A204.1 (cell line): ENCODE data around the gene SULT4A1.

Experiments
- FAIRE-seq: peaks from 2 replicates; lab custom pipeline; 2012; peaks lifted over from hg19 to GRCh38; lab: Jason Lieb, UNC

Gene SULT4A1

DNA sequence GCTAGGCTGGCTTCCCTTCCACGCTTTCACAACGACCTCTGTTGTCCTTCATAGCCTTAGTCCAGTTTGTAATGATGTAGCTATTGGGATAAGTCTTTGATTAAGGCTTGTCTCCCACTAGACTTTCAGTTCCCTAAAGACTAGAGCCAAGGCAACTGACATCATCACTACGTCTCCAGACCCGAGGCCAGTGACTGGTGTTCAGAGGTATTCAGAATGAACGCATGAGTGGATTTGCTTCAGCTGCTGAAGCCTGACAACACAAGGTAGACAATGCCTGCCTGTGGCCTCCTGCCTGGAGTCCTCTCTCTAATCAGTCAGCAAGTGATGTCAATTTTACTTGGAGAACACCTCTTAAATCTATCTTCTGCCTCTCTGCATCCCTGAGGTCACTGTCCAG, 63.8 kb downstream of the SULT4A1 start:
- no peak for FAIRE-seq

DNA sequence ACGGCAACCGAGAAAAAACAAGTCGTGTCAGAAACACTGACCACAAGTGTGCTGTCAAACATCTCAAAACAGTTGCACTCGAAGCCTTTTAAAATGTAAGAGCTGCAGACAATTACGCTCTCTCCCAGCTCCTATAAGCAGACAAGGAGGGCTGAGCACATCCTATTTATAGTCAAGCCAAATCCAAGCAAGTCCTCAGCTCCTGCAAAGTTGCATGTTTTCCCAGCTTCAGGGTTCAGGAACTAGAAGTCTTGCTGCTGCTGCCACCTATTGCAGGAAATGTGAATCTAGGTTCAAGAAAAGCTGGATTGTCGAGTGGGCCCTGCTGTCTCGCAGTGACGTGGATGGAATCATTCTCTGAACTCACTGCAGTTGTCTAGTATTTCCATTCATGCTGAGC, 65.7 kb downstream of the SULT4A1 start:
- peak; percentile 11 for FAIRE-seq

GRCh38 chr22:43795320-43795719, 67.0 kb downstream of the SULT4A1 start:
- no peak for FAIRE-seq

DNA sequence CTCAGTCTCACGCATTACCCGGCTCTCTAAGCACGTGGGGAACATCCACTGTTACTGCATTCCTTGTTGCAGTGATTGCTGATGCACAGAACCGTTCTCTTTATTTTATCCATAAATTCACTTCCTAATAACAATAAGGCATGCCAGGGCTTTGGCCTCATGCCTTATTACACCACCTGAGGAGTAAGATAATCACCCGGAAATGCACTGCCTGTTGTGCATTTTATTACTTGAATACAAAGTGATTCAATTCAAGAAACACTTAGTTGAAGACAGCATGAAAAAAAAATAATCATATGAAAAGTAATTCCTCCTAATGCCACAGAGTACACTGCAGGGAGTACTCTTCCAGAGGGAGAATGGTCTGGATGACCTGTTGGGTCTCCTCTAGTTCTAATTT, 69.4 kb downstream of the SULT4A1 start:
- FAIRE-seq, result no peak

DNA sequence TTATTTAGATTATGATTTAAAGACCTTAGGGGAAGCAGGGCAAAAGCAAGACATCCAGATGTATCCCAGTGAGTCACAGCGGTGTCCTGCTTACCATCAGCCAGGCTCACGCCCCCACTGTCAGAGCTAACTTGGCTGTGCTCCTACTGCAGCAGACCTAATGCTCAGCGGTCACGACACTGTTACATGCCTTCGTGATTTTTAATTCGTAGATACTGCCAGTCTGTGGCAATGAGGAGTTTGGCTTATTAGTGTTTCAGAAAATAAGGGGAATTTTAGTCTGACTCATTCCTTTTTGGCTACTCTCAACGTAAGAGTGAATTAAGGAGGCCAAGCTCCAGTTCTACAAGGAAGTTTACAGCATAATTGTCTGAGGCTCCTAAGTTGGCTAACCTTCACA, 72.9 kb downstream of the SULT4A1 start:
- no peak for FAIRE-seq

DNA sequence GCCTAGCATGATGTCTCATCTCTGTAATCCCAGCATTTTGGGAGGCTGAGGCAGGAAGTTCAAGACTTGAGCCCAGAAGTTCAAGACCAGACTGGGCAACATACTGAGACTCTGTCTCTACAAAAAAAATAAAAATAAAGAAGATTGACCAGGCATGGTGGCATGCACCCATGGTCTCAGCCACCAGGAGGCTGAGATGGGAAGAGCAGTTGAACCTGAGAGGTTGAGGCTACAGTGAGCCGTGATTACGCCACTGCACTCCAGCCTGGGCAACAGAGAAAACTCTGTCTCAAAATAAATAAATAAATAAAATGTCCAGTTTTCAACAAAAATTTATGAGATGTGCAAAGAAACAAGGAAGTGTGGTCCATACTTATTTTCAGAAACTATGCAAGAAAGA, 78.5 kb downstream of the SULT4A1 start:
- FAIRE-seq, result no peak

DNA sequence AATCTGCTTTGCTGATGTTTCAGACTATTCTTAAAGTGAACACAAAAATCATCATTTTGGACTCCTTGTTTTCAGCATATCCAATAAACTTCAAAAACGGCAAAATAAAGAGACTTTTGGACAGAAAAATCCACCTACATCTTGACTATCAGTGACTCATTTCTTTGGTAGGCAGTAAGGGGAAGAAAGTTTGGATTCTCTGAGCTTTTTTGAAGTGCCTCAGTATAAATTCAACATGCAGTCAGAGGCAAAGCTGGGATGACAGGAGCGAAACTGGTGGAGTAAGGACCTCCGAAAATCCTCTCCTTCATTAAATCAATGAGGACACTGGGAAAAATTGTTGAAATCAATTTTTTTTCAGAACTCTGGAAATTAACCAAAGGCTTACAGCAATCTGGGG, 79.9 kb downstream of the SULT4A1 start:
- no peak for FAIRE-seq

- no peak for FAIRE-seq
Observed at GRCh38 chr22:43777286-43777685, 85.0 kb downstream of the SULT4A1 start.

GRCh38 chr22:43776081-43776670, 86.1 kb downstream of the SULT4A1 start:
- no peak for FAIRE-seq
